Measurements from ENCODE around the gene CUX1. TPM values are rescaled to one million over a fixed set of nuclear protein-coding genes. Genes with fewer than 3 reads are reported as not detected.

CUX1 gene
- total RNA-seq, 1 donor from 2014 or later, result 18.3 TPM

DNA sequence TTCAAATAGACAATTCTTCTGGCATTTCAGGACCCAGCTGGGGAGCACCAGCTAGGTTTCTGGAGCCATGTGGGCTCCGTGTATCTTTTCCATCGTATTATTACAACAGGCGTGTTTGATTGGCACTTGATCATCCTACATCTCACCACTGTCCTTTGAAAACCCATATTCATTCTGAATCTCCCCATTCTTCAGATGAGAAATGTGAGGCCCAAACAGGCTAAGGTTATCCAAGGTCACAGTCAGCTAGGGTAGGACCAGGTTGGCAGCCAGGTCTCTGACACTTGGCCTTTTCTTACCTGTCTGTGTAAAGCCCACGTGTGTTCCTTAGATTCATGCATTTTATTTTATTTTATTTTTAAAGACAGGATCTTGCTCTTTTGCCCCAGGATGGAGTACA is 366.9 kb downstream of the CUX1 start:
- Histone ChIP-seq H3K9me3 (ENCODE audit: control insufficient read depth in 3 of 3, low read length in 3 of 3) (no peaks in the 10 kb centered on the region), H3K27ac (ENCODE audit: low read depth, low read length) (no peak overlapping the region), H3K27me3 (ENCODE audit: control insufficient read depth in 3 of 3, insufficient read depth in 3 of 3, low read length in 3 of 3) (no peaks in the 10 kb centered on the region), H3K4me3 (ENCODE audit: low read length in 3 of 3) (no peak overlapping the region), H3K4me1 (ENCODE audit: control insufficient read depth in 3 of 3, insufficient read depth in 3 of 3, low read length in 3 of 3) (peaks cover 10 to 19% (median 12%) of the 10 kb centered on the region in 3 donors), H3K9ac (ENCODE audit: low read depth in 1 of 3, low read length in 3 of 3) (no peak overlapping the region), H3K36me3 (ENCODE audit: control insufficient read depth in 3 of 3, insufficient read depth in 3 of 3, low read length in 3 of 3) (peaks cover 7 to 16% (median 10%) of the 10 kb centered on the region in 3 donors)

GRCh38 chr7:102185796-102186195 is 368.4 kb downstream of the CUX1 start:
- Histone ChIP-seq H3K4me1 (ENCODE audit: control insufficient read depth in 3 of 3, insufficient read depth in 3 of 3, low read length in 3 of 3) (peaks cover 12 to 26% (median 16%) of the 10 kb centered on the region in 3 donors), H3K27ac (ENCODE audit: low read depth, low read length) (no peak overlapping the region), H3K27me3 (ENCODE audit: control insufficient read depth in 3 of 3, insufficient read depth in 3 of 3, low read length in 3 of 3) (no peaks in the 10 kb centered on the region), H3K36me3 (ENCODE audit: control insufficient read depth in 3 of 3, insufficient read depth in 3 of 3, low read length in 3 of 3) (peaks cover 11 to 19% (median 18%) of the 10 kb centered on the region in 3 donors), H3K4me3 (ENCODE audit: low read length in 3 of 3) (no peak overlapping the region), H3K9ac (ENCODE audit: low read depth in 1 of 3, low read length in 3 of 3) (no peak overlapping the region), H3K9me3 (ENCODE audit: control insufficient read depth in 3 of 3, low read length in 3 of 3) (no peaks in the 10 kb centered on the region)

DNA sequence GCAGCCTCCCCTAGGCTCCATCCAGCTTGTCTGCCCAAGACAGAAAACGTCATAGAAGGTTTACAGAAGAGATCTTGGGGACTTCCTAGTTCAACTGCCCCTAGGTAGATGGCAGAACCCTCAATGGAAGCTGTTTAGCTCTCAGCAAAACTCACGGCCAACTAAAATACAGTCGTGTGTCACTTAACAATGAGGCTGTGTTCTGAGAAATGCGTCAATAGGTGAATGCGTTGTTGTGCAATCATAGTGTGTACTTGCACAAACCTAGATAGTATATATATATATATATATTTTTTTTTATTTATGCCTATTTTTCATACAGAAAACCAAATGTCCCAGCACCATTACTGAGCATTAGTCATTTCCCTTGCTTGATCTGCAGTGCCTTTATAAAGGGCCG is 368.9 kb downstream of the CUX1 start:
- Histone ChIP-seq H3K27me3 (ENCODE audit: control insufficient read depth in 3 of 3, insufficient read depth in 3 of 3, low read length in 3 of 3) (no peaks in the 10 kb centered on the region), H3K9me3 (ENCODE audit: control insufficient read depth in 3 of 3, low read length in 3 of 3) (no peaks in the 10 kb centered on the region), H3K9ac (ENCODE audit: low read depth in 1 of 3, low read length in 3 of 3) (no peak overlapping the region), H3K4me3 (ENCODE audit: low read length in 3 of 3) (no peak overlapping the region), H3K27ac (ENCODE audit: low read depth, low read length) (no peak overlapping the region), H3K36me3 (ENCODE audit: control insufficient read depth in 3 of 3, insufficient read depth in 3 of 3, low read length in 3 of 3) (peaks cover 11 to 17% (median 16%) of the 10 kb centered on the region in 3 donors), H3K4me1 (ENCODE audit: control insufficient read depth in 3 of 3, insufficient read depth in 3 of 3, low read length in 3 of 3) (peaks cover 12 to 26% (median 16%) of the 10 kb centered on the region in 3 donors)

DNA sequence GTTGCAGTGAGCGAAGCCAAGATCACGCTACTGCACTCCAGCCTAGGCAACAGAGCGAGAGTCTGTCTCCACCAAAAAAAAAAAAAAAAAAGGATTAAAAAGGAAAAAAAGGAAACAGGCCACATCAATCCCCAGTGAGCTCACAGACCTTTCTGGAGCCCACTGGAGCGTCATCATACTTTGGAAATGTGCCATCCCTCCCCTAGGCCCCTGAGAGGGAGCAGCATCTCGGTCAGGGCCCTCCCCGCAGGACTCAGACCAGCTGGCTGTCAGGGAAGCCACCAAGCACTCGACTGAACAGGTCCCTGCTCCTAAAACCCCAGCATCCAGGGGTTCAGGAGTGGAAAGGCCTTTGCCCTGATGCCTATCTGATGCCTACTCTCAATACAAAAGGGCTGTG is 371.3 kb downstream of the CUX1 start:
- no peaks in the 10 kb centered on the region for H3K9me3 ChIP-seq (ENCODE audit: control insufficient read depth in 3 of 3, low read length in 3 of 3)
- no peak overlapping the region for H3K27ac ChIP-seq (ENCODE audit: low read depth, low read length)
- no peaks in the 10 kb centered on the region for H3K27me3 ChIP-seq (ENCODE audit: control insufficient read depth in 3 of 3, insufficient read depth in 3 of 3, low read length in 3 of 3)
- H3K4me3 ChIP-seq (ENCODE audit: low read length in 3 of 3), result no peak overlapping the region
- no peak overlapping the region for H3K9ac ChIP-seq (ENCODE audit: low read depth in 1 of 3, low read length in 3 of 3)
- peaks cover 5 to 13% (median 9%) of the 10 kb centered on the region in 3 donors for H3K4me1 ChIP-seq (ENCODE audit: control insufficient read depth in 3 of 3, insufficient read depth in 3 of 3, low read length in 3 of 3)
- H3K36me3 ChIP-seq (ENCODE audit: control insufficient read depth in 3 of 3, insufficient read depth in 3 of 3, low read length in 3 of 3), result peaks cover 19 to 26% (median 26%) of the 10 kb centered on the region in 3 donors

GRCh38 chr7:102189756-102190155 is 372.3 kb downstream of the CUX1 start:
- Histone ChIP-seq H3K27ac (ENCODE audit: low read depth, low read length) (no peak overlapping the region), H3K4me1 (ENCODE audit: control insufficient read depth in 3 of 3, insufficient read depth in 3 of 3, low read length in 3 of 3) (peaks cover 5 to 13% (median 9%) of the 10 kb centered on the region in 3 donors), H3K36me3 (ENCODE audit: control insufficient read depth in 3 of 3, insufficient read depth in 3 of 3, low read length in 3 of 3) (peaks cover 19 to 35% (median 26%) of the 10 kb centered on the region in 3 donors), H3K9ac (ENCODE audit: low read depth in 1 of 3, low read length in 3 of 3) (peak overlapping the region in 1 of 3 donors; percentile 16), H3K27me3 (ENCODE audit: control insufficient read depth in 3 of 3, insufficient read depth in 3 of 3, low read length in 3 of 3) (no peaks in the 10 kb centered on the region), H3K9me3 (ENCODE audit: control insufficient read depth in 3 of 3, low read length in 3 of 3) (no peaks in the 10 kb centered on the region), H3K4me3 (ENCODE audit: low read length in 3 of 3) (no peak overlapping the region)

DNA sequence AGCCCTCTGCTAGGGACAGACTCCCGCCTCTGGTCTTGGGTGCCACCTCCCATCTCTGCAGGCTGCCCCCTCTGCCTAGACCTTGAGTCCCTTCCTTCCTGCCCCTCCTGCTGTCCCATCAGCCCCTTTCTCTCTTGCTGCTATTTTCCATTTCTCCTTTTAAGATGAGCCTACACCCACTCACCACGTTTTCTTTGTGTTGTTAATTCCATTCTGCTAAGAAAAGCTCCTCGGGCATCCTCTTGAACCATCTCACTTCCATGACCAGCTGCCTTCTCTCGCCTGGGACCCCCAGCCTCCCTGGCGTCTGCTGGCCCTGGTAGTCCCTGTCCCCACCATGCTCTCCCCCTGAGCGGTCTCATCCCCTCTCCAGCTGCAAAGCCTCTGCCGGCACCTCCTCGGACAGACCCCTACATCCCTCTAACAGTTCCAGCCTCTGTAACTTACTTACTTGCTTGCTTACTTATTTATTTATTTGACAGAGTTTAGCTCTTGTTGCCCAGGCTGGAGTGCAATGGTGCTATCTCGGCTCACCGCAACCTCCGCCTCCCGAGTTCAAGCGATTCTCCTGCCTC is 373.4 kb downstream of the CUX1 start:
- Histone ChIP-seq H3K36me3 (ENCODE audit: control insufficient read depth in 3 of 3, insufficient read depth in 3 of 3, low read length in 3 of 3) (peaks cover 21 to 33% (median 29%) of the 10 kb centered on the region in 3 donors), H3K9ac (ENCODE audit: low read depth in 1 of 3, low read length in 3 of 3) (no peak overlapping the region), H3K4me1 (ENCODE audit: control insufficient read depth in 3 of 3, insufficient read depth in 3 of 3, low read length in 3 of 3) (peaks cover 5 to 13% (median 9%) of the 10 kb centered on the region in 3 donors), H3K9me3 (ENCODE audit: control insufficient read depth in 3 of 3, low read length in 3 of 3) (no peaks in the 10 kb centered on the region), H3K4me3 (ENCODE audit: low read length in 3 of 3) (no peak overlapping the region), H3K27me3 (ENCODE audit: control insufficient read depth in 3 of 3, insufficient read depth in 3 of 3, low read length in 3 of 3) (no peaks in the 10 kb centered on the region), H3K27ac (ENCODE audit: low read depth, low read length) (no peak overlapping the region)

GRCh38 chr7:102191556-102192379 is 374.3 kb downstream of the CUX1 start:
- no peak overlapping the region for H3K27ac ChIP-seq (ENCODE audit: low read depth, low read length)
- no peak overlapping the region for H3K4me3 ChIP-seq (ENCODE audit: low read length in 3 of 3)
- no peaks in the 10 kb centered on the region for H3K9me3 ChIP-seq (ENCODE audit: control insufficient read depth in 3 of 3, low read length in 3 of 3)
- H3K36me3 ChIP-seq (ENCODE audit: control insufficient read depth in 3 of 3, insufficient read depth in 3 of 3, low read length in 3 of 3), result peaks cover 21 to 38% (median 33%) of the 10 kb centered on the region in 3 donors
- H3K4me1 ChIP-seq (ENCODE audit: control insufficient read depth in 3 of 3, insufficient read depth in 3 of 3, low read length in 3 of 3), result peaks cover 5 to 13% (median 9%) of the 10 kb centered on the region in 3 donors
- H3K9ac ChIP-seq (ENCODE audit: low read depth in 1 of 3, low read length in 3 of 3), result no peak overlapping the region
- H3K27me3 ChIP-seq (ENCODE audit: control insufficient read depth in 3 of 3, insufficient read depth in 3 of 3, low read length in 3 of 3), result no peaks in the 10 kb centered on the region

DNA sequence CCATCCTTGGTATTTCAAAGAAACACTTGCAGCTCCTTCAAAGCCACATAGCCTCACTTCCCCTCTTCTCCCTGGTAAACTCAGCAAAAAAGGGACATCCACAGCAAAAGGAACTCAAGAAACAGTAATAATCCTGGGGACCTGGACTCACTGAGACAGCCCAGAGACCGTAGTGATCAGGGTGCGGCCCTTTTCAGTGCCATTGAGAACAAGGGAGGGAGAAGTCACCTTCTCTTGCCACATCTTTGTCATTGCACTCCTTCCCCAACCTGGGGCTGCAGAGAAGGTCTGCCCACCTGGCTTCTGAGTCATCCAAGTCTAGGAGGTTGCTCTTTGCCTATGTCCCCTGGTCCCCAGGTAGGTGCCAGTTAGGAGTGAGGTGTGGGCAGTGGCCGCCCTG is 375.4 kb downstream of the CUX1 start:
- Histone ChIP-seq H3K9me3 (ENCODE audit: control insufficient read depth in 3 of 3, low read length in 3 of 3) (no peaks in the 10 kb centered on the region), H3K36me3 (ENCODE audit: control insufficient read depth in 3 of 3, insufficient read depth in 3 of 3, low read length in 3 of 3) (peaks cover 31 to 46% (median 41%) of the 10 kb centered on the region in 3 donors)

GRCh38 chr7:102193806-102194205 is 376.4 kb downstream of the CUX1 start:
- H3K27me3 ChIP-seq (ENCODE audit: control insufficient read depth in 3 of 3, insufficient read depth in 3 of 3, low read length in 3 of 3), result no peaks in the 10 kb centered on the region
- no peak overlapping the region for H3K9ac ChIP-seq (ENCODE audit: low read depth in 1 of 3, low read length in 3 of 3)
- H3K27ac ChIP-seq (ENCODE audit: low read depth, low read length), result no peak overlapping the region
- H3K4me1 ChIP-seq (ENCODE audit: control insufficient read depth in 3 of 3, insufficient read depth in 3 of 3, low read length in 3 of 3), result peaks cover 9 to 11% (median 10%) of the 10 kb centered on the region in 3 donors
- H3K36me3 ChIP-seq (ENCODE audit: control insufficient read depth in 3 of 3, insufficient read depth in 3 of 3, low read length in 3 of 3), result peaks cover 36 to 54% (median 44%) of the 10 kb centered on the region in 3 donors
- no peaks in the 10 kb centered on the region for H3K9me3 ChIP-seq (ENCODE audit: control insufficient read depth in 3 of 3, low read length in 3 of 3)
- H3K4me3 ChIP-seq (ENCODE audit: low read length in 3 of 3), result no peak overlapping the region

More for the DNA sequence above, 375.4 kb downstream of the CUX1 start:
- no peaks in the 10 kb centered on the region for H3K27me3 ChIP-seq (ENCODE audit: control insufficient read depth in 3 of 3, insufficient read depth in 3 of 3, low read length in 3 of 3)
- H3K4me1 ChIP-seq (ENCODE audit: control insufficient read depth in 3 of 3, insufficient read depth in 3 of 3, low read length in 3 of 3), result peaks cover 5 to 9% (median 8%) of the 10 kb centered on the region in 3 donors
- no peak overlapping the region for H3K27ac ChIP-seq (ENCODE audit: low read depth, low read length)
- H3K9ac ChIP-seq (ENCODE audit: low read depth in 1 of 3, low read length in 3 of 3), result no peak overlapping the region
- no peak overlapping the region for H3K4me3 ChIP-seq (ENCODE audit: low read length in 3 of 3)

- Histone ChIP-seq H3K36me3 (ENCODE audit: control insufficient read depth in 3 of 3, insufficient read depth in 3 of 3, low read length in 3 of 3) (peaks cover 35 to 50% (median 39%) of the 10 kb centered on the region in 3 donors), H3K9ac (ENCODE audit: low read depth in 1 of 3, low read length in 3 of 3) (no peak overlapping the region), H3K4me3 (ENCODE audit: low read length in 3 of 3) (no peak overlapping the region), H3K9me3 (ENCODE audit: control insufficient read depth in 3 of 3, low read length in 3 of 3) (no peaks in the 10 kb centered on the region), H3K27ac (ENCODE audit: low read depth, low read length) (no peak overlapping the region), H3K27me3 (ENCODE audit: control insufficient read depth in 3 of 3, insufficient read depth in 3 of 3, low read length in 3 of 3) (no peaks in the 10 kb centered on the region), H3K4me1 (ENCODE audit: control insufficient read depth in 3 of 3, insufficient read depth in 3 of 3, low read length in 3 of 3) (peaks cover 4 to 9% (median 5%) of the 10 kb centered on the region in 3 donors)
Observed at GRCh38 chr7:102195361-102195760, 377.9 kb downstream of the CUX1 start.

Data from skeletal muscle tissue (tissue), 4 donors.